GM18505 (cell line): ENCODE measurements around the gene SLC66A1.

Experiments
- ATAC-seq: cut with Tn5 transposase; IDR thresholded peaks from one replicate; pipeline ENCODE4 v1.9.1; 2021; ENCODE audit not compliant: unreplicated experiment
- POLR2A ChIP-seq: IDR thresholded peaks from 4 replicates; pipeline ENCODE4 v1.6.1; 2011; ENCODE audit warnings: borderline replicate concordance; ENCODE audit not compliant: insufficient read depth, insufficient read length; ENCODE audit errors: extremely low read depth

Gene SLC66A1

GRCh38 chr1:19337289-19337688 lies 25.2 kb downstream of the SLC66A1 start:
- TF ChIP-seq POLR2A, result no peak

GRCh38 chr1:19338323-19338762 lies 26.2 kb downstream of the SLC66A1 start:
- no peak for ATAC-seq
- no peak for TF ChIP-seq POLR2A

More at GRCh38 chr1:19337289-19337688, 25.2 kb downstream of the SLC66A1 start:
- no peak for ATAC-seq

GRCh38 chr1:19339214-19339861 lies 27.2 kb downstream of the SLC66A1 start:
- no peak for ATAC-seq
- TF ChIP-seq POLR2A, result no peak

- ATAC-seq, result no peak
- no peak for TF ChIP-seq POLR2A
Observed at GRCh38 chr1:19340387-19340937, 28.3 kb downstream of the SLC66A1 start.

- no peak for ATAC-seq
- no peak for TF ChIP-seq POLR2A
Observed at GRCh38 chr1:19341201-19342061, 29.3 kb downstream of the SLC66A1 start.

GRCh38 chr1:19342062-19342750 lies 30.1 kb downstream of the SLC66A1 start:
- ATAC-seq, result no peak
- TF ChIP-seq POLR2A, result no peak

- TF ChIP-seq POLR2A, result no peak
- ATAC-seq, result no peak
Observed at GRCh38 chr1:19342894-19343616, 30.9 kb downstream of the SLC66A1 start.

- no peak for ATAC-seq
- TF ChIP-seq POLR2A, result no peak
Observed at GRCh38 chr1:19343617-19344350, 31.7 kb downstream of the SLC66A1 start.

- no peak for ATAC-seq
- no peak for TF ChIP-seq POLR2A
Observed at GRCh38 chr1:19344372-19344810, 32.3 kb downstream of the SLC66A1 start.

- TF ChIP-seq POLR2A, result no peak
- ATAC-seq, result no peak
Observed at GRCh38 chr1:19344831-19345230, 32.7 kb downstream of the SLC66A1 start.

- TF ChIP-seq POLR2A, result no peak
- no peak for ATAC-seq
Observed at GRCh38 chr1:19345391-19345790, 33.3 kb downstream of the SLC66A1 start.

GRCh38 chr1:19346026-19346425 lies 33.9 kb downstream of the SLC66A1 start:
- no peak for ATAC-seq
- TF ChIP-seq POLR2A, result no peak

GRCh38 chr1:19347533-19348172 lies 35.5 kb downstream of the SLC66A1 start:
- TF ChIP-seq POLR2A, result no peak
- no peak for ATAC-seq
